GM18909 (cell line): Measurements from ENCODE around the gene RAC2.

Experiments used
- ATAC-seq: cut with Tn5 transposase; IDR thresholded peaks from one replicate; pipeline ENCODE4 v1.9.1; 2021; ENCODE audit warnings: mild to moderate bottlenecking; ENCODE audit not compliant: unreplicated experiment, poor library complexity

RAC2 gene

DNA sequence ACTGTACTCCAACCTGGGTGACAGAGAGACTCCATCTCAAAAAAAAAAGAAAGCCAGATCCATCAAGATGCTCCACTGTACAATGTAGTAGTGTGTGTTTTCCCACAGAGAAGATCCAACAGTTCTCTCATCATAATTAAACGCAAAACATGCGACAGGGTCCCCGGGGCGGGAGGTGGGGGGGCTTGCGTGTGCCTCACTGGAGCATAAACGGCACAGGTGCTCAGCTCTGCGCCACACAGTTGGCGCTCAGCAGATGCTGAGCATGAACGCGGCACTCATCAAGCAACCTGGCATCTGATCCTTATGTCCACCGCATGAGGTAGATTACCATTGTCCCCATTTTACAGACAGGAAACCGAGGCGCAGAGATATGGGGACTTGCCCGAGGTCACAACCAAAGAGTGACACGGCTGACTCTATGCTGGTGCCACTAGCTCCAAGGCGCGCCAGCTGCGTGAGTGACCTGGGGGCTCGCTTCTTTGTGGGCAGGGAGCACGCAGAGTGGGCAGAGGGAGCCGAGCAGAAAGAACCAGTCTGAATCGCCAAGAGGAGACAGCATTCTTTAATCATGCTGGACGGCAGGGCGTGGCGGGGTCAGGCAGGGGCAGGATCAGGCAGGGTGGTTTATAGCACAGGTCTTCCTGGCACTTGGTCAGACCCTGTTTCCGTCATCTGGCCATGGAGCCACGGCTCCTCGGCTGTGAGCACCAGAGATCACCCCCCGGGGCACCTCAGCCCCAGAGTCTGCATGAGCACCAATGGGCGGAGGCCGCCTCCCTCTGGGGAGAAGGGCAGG is 64.2 kb downstream of the RAC2 start:
- no peak for ATAC-seq

- no peak for ATAC-seq
Measured at GRCh38 chr22:37179126-37179470, 65.0 kb downstream of the RAC2 start.

DNA sequence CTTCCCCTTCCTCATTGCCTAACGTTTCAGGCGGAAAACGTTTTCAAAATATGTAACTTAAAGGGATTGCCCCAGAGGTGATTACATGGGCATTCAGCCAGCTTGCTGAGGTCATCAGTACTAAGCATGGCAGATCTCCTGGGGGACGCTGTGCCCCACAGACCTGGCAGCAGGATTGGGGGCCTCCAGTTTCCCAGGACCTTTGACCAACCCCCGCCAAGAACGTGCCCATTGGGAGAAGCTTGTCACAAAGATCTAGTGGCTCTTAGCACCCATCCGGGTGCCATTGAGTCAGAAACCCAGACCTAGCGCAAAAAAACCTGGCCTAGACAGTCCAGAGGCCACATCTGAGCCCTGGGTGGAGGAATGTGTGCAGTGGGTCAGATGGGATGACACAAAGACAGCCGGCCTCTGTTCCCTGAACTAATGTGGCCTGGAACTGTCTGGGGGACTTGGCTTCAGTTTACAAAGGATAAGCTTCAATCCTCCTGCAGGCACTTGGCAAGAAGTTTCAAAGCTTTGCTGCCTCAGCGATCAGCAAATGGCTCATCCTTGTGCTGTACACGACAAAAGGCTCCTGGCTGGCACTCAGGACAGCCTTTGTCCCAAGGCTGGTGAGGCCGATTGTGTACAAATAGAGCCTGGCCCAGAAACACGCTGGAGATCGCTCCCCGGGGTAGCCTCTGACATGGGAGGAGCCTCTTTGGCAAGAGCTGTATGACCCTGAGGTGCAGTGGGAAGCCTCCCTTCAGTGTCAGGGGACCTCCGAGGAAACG is 65.5 kb downstream of the RAC2 start:
- ATAC-seq, result no peak

DNA sequence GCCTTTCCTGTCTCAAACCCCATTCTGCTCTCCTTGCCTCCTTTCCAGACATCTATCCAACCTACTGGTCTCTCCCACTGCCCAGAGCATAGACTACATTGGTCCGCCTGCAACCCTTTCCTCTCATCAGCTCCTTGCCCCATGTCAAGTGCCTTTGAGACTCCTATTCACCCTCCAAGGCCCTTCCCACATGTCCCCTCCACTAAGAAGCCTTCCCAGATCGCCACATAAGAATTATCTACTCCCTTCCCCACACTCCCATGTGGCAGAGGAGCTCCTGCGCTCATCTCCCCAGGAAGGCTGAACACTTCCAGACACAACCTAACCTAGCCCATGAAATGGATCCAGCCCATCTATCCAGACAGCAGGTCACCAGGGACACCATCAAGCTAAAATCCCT is 66.3 kb downstream of the RAC2 start:
- no peak for ATAC-seq

- ATAC-seq, result no peak
Measured at GRCh38 chr22:37177221-37177620, 66.8 kb downstream of the RAC2 start.

- ATAC-seq, result no peak
Measured at GRCh38 chr22:37176464-37177061, 67.5 kb downstream of the RAC2 start.

GRCh38 chr22:37175414-37176281 is 68.4 kb downstream of the RAC2 start:
- ATAC-seq, result no peak
